GM18526 (cell line): Measurements from ENCODE around the gene CALCR.

ENCODE experiments used
- POLR2A ChIP-seq: IDR thresholded peaks from 3 replicates; pipeline ENCODE4 v1.6.1; 2011; ENCODE audit not compliant: insufficient read length; ENCODE audit errors: extremely low read depth

The CALCR gene

DNA sequence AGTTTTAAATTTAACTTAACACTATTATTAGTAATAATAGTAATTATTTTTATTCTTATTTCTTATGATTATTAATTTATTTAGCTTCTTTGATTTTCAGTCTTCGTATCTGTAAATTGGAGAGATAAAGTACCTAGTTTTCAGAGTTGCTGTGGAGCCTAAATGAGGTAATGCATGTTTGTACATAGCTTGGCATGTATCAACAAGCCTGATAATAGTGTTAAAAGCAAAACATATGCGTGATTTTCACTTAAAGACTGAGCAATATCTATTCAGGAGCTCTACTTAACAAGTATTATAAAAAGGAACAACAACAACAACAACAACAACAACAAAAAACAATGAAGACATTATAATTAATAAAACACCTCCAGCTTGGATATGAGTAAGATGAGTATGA lies 12.4 kb downstream of the CALCR start:
- no peak for TF ChIP-seq POLR2A

DNA sequence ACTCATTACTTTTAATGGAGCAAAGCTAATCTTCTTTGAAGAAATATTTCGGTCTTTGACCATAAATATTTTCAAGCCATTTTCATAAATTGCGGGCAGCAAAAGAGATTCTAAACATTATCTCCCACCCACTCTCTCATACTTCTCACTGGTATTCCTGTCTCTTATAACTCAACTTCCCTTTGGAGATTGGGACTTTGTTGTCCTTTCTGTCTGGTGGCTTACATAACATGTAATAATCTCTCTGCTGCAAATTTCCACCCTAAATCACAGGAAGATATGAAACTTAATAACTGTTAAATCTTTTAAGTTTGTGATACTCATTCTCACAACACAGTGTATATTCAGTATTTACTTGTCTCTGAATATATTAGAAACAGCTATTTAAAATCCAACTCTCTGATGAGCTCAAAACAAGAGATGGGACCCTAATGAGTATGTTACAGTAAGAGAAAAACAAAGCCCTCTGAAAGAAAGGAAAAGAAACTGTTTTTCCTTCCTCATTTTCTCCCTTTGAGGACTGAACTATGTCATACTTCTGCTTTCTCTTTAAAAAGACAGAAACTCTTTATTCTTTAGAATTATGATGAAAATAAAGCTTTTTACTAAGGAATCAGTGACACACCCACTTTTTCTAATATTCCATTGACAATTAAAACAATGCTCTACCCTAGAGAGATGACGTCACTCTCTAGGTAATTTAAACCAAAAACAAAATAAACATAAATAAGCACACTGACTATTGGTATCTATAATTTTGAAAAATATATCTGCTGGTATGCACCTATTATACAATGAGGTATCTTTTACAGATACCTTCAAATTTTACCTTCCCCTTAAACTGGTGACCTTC lies 14.7 kb downstream of the CALCR start:
- TF ChIP-seq POLR2A, result no peak

GRCh38 chr7:93558705-93559614 lies 15.6 kb downstream of the CALCR start:
- TF ChIP-seq POLR2A, result no peak

DNA sequence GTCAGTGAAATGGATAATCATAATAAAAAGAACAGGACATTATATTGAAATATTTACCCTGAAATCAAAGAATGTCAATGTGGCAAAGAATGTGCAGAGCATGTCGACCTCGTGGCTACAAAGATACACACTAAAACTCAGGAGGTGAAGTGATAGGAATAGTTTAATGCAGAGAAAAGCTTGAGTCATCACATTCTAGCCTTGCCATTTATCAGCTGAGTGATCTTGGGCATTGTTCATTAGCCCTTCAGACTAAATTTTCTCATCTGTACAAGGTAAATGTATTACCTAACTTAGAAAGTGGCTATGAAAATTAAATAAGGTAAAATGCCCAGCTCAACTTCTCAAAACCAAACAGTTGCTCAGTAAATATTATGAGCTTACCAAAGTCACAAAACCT lies 22.6 kb downstream of the CALCR start:
- TF ChIP-seq POLR2A, result no peak

GRCh38 chr7:93551063-93551895 lies 23.2 kb downstream of the CALCR start:
- no peak for TF ChIP-seq POLR2A

DNA sequence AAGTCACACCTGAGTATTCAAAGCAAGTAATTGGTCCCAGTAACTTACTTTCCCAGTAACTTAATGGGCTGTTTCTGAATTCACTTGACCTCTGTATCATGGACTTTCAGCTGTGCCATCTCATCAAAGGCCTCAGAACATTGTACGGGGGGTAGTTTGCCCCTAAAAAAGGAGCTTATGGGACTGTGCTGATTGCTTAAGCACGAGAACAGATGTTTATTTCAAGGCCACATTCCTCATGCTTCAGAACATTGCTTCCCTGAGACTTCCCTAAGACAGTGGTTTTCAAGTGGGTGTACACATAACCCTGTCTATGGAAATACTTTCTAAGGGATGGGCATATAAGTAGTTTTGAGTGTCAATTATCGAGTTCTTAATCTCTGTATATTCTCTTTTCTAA lies 26.8 kb downstream of the CALCR start:
- no peak for TF ChIP-seq POLR2A

DNA sequence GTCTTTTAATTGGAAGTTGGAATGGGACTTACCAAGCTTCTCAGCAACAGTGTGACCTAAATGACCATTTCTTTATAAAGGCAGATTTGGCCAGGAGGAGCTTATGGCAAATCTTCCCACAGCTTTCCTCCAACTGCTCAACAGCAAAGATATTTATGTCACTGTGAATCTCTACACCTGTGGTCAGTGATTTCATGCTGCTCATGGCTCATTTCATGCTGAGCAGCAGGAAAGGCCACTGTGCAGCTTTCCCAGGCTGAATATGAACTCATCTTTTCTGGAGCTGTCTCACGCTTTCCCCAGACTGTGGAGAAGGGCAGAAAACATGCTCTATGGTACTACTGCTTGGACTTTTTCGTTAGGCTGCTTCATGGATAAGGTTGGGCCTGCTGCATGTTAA lies 29.8 kb downstream of the CALCR start:
- TF ChIP-seq POLR2A, result no peak

DNA sequence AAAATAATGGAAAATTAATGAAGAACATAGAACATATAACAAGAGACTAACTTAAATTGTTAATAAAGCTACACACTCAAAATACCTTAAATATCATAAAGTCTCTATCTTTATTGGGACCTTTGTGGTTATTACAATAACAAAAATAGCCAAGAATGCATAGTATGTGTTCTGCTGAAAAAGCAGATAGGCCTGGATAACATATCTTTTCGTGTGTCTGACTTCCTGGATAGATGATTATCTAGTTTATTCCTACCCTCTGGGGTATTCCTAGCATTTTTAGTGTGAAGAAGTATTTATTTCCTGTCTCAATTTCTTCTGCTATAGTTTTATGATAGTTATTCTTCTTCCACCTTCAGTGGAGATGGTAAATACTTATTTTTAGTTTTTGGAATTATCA lies 36.5 kb downstream of the CALCR start:
- TF ChIP-seq POLR2A, result no peak

- TF ChIP-seq POLR2A, result no peak
Measured at GRCh38 chr7:93535616-93536015, 38.9 kb downstream of the CALCR start.

- no peak for TF ChIP-seq POLR2A
Measured at GRCh38 chr7:93530701-93531100, 43.8 kb downstream of the CALCR start.

GRCh38 chr7:93516834-93517233 lies 57.7 kb downstream of the CALCR start:
- TF ChIP-seq POLR2A, result no peak

DNA sequence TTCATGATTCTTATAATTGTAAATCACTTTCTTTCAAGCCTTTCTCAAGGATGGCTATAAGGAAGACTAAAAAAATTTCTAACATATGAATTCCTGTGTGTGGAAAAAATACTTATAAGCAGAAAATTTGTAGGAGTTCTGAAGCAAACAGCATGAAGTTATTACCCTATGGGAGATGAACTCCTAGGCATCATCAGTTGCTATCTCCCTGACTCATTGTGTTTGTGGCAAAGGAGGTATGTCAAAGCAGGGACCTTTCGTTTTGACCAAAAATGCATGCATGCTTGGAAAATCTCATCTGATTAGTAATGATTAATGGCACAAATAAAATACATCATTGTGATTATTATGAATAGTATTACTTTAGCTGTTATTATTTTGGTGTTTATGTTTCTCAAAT lies 59.4 kb downstream of the CALCR start:
- TF ChIP-seq POLR2A, result no peak

DNA sequence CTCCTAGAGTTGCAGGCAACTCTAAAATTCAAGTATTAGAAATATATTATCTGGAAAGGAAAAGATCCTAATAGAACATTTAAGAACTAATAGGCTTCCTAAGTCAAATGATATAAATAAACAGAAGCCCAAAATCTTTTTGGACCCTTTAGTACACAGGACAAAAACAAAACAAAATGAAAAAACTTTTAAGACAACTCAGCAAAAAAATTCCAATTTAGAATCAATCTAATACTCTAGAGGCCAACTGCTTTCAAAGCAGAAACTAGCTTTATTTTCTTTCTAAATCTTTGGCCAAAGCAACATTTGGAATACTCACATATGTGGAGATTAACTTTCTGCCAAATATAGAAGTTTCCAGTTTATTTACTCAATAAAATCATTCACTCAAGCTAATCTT lies 65.2 kb downstream of the CALCR start:
- TF ChIP-seq POLR2A, result no peak

GRCh38 chr7:93503088-93503487 lies 71.4 kb downstream of the CALCR start:
- no peak for TF ChIP-seq POLR2A
